Panc1 (cell line): ENCODE measurements around the gene P2RY6. TPM values are rescaled to one million over a fixed set of nuclear protein-coding genes. Genes with fewer than 3 reads are reported as not detected.
A peak's percentile ranks its signal among the peaks of the same experiment; 100 is the strongest.

Source experiments
- ATAC-seq: fragments of 200-7000 bp; cut with Tn5 transposase; 2 replicates; pipeline ENCODE4 v1.9.1; 2020; ENCODE audit warnings: mild to moderate bottlenecking, moderate library complexity
- BruUV-seq: library from RNA; stranded (reverse); fragments of 400-500 nt; replicated peaks from 2 replicates; lab custom pipeline; 2021; lab: Mats Ljungman, UMichigan
- CTCF ChIA-PET: fragments of 300-600 bp; sonication (Branson Sonifier 250); formaldehyde crosslinking; loops from one replicate; lab custom pipeline; 2022; ENCODE audit warnings: antibody characterized with exemption; lab: Charles Lee
- POLR2A ChIA-PET: fragments of 300-600 bp; sonication (Branson Sonifier 250); formaldehyde crosslinking; loops from one replicate; lab custom pipeline; 2022; ENCODE audit warnings: antibody characterized with exemption; lab: Charles Lee
- DNase-seq: peaks from one replicate; pipeline ENCODE4 v3.0.0-alpha.2; 2010; ENCODE audit warnings: low read depth, low spot score
- H3K27ac ChIP-seq: 2 replicates; pipeline ENCODE4 v1.5.1; 2011; ENCODE audit warnings: mild to moderate bottlenecking, low read length, inconsistent platforms
- H3K27me3 ChIP-seq: fragments of 200-500 bp; sonication (Bioruptor generic); 2 replicates; pipeline ENCODE4 v1.6.0; 2014; ENCODE audit warnings: low read length, inconsistent platforms; ENCODE audit not compliant: control insufficient read depth, insufficient read depth
- H3K36me3 ChIP-seq: fragments of 200-500 bp; sonication (Bioruptor generic); 2 replicates; pipeline ENCODE4 v1.5.1; 2014; ENCODE audit warnings: inconsistent platforms, mild to moderate bottlenecking, low read length, moderate library complexity; ENCODE audit not compliant: control insufficient read depth, insufficient read depth
- H3K4me1 ChIP-seq: 2 replicates; pipeline ENCODE4 v1.5.1; 2011; ENCODE audit warnings: inconsistent platforms, mild to moderate bottlenecking, low read length, moderate library complexity; ENCODE audit not compliant: control insufficient read depth, insufficient read depth
- H3K4me3 ChIP-seq, 2 experiments: 2 replicates each; pipeline ENCODE4 v1.5.1; 2011 to 2012; ENCODE audit warnings: low read depth in 2 of 2, low read length in 2 of 2, mild to moderate bottlenecking in 2 of 2, inconsistent platforms in 1 of 2, moderate library complexity in 1 of 2
- H3K9me3 ChIP-seq: fragments of 200-500 bp; sonication (Bioruptor generic); 2 replicates; pipeline ENCODE4 v1.5.1; 2014; ENCODE audit warnings: low read depth, mild to moderate bottlenecking, inconsistent platforms, low read length, moderate library complexity; ENCODE audit not compliant: control insufficient read depth, insufficient read depth
- CTCF ChIP-seq: fragments of 450-650 bp; IDR thresholded peaks from 2 replicates; pipeline ENCODE4 v1.5.1; 2017; ENCODE audit warnings: mild to moderate bottlenecking
- POLR2AphosphoS5 ChIP-seq: IDR thresholded peaks from 2 replicates; pipeline ENCODE4 v1.6.1; 2012; ENCODE audit warnings: mild to moderate bottlenecking, low read depth, low read length, moderate library complexity
- SIN3A ChIP-seq: IDR thresholded peaks from 2 replicates; pipeline ENCODE4 v1.6.1; 2012; ENCODE audit warnings: low read depth, mild to moderate bottlenecking, low read length, moderate library complexity, borderline replicate concordance; ENCODE audit not compliant: insufficient read depth
- TCF7L2 ChIP-seq: IDR thresholded peaks from 2 replicates; pipeline ENCODE4 v1.6.1; 2011; ENCODE audit warnings: mild to moderate bottlenecking, low read depth, low read length, inconsistent platforms
- in situ Hi-C: cut with HindIII; loops from 2 replicates; pipeline ENCODE4 v1.10.0; 2016; ENCODE audit warnings: low sequenced_read_pairs, low pct_unique_long_range_greater_than_20kb
- intact Hi-C: fragments of 100-400 bp; cut with micrococcal nuclease; formaldehyde crosslinking; loops from one replicate; pipeline ENCODE4 v1.10.0; 2022; ENCODE audit not compliant: unreplicated experiment
- total RNA-seq: library from RNA; stranded (reverse); gene quantifications from one replicate; pipeline ENCODE4 v1.2.1, GENCODE V29; 2021; ENCODE audit not compliant: unreplicated experiment
- TF ChIP-seq, protein P1 (sequence below), 2 experiments: IDR thresholded peaks; 2 replicates each; pipeline ENCODE4 v1.6.1; 2011 to 2012; ENCODE audit warnings: low read depth in 2 of 2, control low read depth in 1 of 2, low read length in 1 of 2, mild to moderate bottlenecking in 1 of 2, moderate library complexity in 1 of 2; ENCODE audit not compliant: insufficient read depth in 1 of 2

The P2RY6 gene
- total RNA-seq, 1 experiment from 2014 or later, result 0.59 TPM

DNA sequence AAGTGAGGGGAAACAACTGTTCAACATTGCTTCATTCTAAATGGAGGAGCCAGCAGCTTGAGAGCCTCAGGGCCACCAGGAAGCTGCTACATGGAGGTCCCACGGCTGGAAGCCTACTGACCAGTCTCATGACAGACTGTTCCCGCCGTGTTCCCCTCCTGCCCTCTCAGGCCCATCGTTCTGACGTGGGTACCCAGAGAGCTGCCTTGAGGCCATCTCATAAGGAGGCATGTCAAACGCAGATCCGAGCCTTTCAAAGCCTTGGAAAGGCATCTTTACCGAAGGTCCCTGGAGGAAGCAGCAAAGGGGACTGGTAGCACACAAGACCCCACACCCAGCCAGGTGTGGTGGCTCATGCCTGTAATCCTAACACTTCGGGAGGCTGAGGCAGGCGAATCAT lies 27.6 kb downstream of the P2RY6 start:
- no peaks in the 10 kb centered on the region for H3K27me3 ChIP-seq
- intact Hi-C loops (loop anchor here (10.0 kb wide), 1 partner anchor 95 kb away; no protein-coding TSS in a partner anchor), in situ Hi-C loops (no loop called here)
- H3K36me3 ChIP-seq, result no peaks in the 10 kb centered on the region
- ATAC-seq (no peak), DNase-seq (no peak)
- TF ChIP-seq POLR2AphosphoS5 (no peak), TCF7L2 (no peak), CTCF (no peak), SIN3A (no peak)
- TF ChIP-seq, protein P1, sequence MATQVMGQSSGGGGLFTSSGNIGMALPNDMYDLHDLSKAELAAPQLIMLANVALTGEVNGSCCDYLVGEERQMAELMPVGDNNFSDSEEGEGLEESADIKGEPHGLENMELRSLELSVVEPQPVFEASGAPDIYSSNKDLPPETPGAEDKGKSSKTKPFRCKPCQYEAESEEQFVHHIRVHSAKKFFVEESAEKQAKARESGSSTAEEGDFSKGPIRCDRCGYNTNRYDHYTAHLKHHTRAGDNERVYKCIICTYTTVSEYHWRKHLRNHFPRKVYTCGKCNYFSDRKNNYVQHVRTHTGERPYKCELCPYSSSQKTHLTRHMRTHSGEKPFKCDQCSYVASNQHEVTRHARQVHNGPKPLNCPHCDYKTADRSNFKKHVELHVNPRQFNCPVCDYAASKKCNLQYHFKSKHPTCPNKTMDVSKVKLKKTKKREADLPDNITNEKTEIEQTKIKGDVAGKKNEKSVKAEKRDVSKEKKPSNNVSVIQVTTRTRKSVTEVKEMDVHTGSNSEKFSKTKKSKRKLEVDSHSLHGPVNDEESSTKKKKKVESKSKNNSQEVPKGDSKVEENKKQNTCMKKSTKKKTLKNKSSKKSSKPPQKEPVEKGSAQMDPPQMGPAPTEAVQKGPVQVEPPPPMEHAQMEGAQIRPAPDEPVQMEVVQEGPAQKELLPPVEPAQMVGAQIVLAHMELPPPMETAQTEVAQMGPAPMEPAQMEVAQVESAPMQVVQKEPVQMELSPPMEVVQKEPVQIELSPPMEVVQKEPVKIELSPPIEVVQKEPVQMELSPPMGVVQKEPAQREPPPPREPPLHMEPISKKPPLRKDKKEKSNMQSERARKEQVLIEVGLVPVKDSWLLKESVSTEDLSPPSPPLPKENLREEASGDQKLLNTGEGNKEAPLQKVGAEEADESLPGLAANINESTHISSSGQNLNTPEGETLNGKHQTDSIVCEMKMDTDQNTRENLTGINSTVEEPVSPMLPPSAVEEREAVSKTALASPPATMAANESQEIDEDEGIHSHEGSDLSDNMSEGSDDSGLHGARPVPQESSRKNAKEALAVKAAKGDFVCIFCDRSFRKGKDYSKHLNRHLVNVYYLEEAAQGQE (IDR thresholded peaks at IDR 0.05; ENCODE audit: insufficient read depth in 1 of 2, low read depth in 2 of 2, low read length in 1 of 2), result no peak
- no peak overlapping the region for H3K4me3 ChIP-seq
- no peak overlapping the region for H3K27ac ChIP-seq
- H3K9me3 ChIP-seq, result no peaks in the 10 kb centered on the region
- no TSS peak for BruUV-seq
- ChIA-PET CTCF (interaction anchor here (1.4 to 1.7 kb wide), 2 partner anchors 7 to 51 kb away, joined by 4 read pairs; no protein-coding TSS in a partner anchor), POLR2A (interaction anchor here (0.7 to 0.8 kb wide), 2 partner anchors 9 to 64 kb away, joined by 3 read pairs; no protein-coding TSS in a partner anchor)
- H3K4me1 ChIP-seq, result no peaks in the 10 kb centered on the region

GRCh38 chr11:73306069-73306841 lies 34.1 kb downstream of the P2RY6 start:
- TF ChIP-seq CTCF, result no peak
- TF ChIP-seq POLR2AphosphoS5, result no peak
- TF ChIP-seq, protein P1 (IDR thresholded peaks at IDR 0.05; ENCODE audit: insufficient read depth in 1 of 2, low read depth in 2 of 2, low read length in 1 of 2), result no peak
- no peak for TF ChIP-seq TCF7L2
- no peak for TF ChIP-seq SIN3A
- no peaks in the 10 kb centered on the region for H3K9me3 ChIP-seq
- H3K27me3 ChIP-seq, result no peaks in the 10 kb centered on the region
- no peak overlapping the region for H3K4me3 ChIP-seq
- POLR2A ChIA-PET, result interaction anchor here (1.0 kb wide), 1 partner anchor 29 kb away, joined by 21 read pairs; no protein-coding TSS in a partner anchor
- intact Hi-C loops, result loop anchor here (10.0 kb wide), 1 partner anchor 89 kb away; no protein-coding TSS in a partner anchor
- DNase-seq (no peak), ATAC-seq (no peak)
- CTCF ChIA-PET, result interaction anchor here (0.6 to 3.4 kb wide), 13 partner anchors 7 to 353 kb away, joined by 3 to 55 read pairs (median 6); no protein-coding TSS in a partner anchor
- no TSS peak for BruUV-seq
- H3K36me3 ChIP-seq, result no peaks in the 10 kb centered on the region
- peaks cover 19% of the 10 kb centered on the region for H3K4me1 ChIP-seq
- peak overlapping the region; percentile 14; the same call in 1 of the 2 replicates for H3K27ac ChIP-seq
- in situ Hi-C loops, result no loop called here
